NCI-H82 (cell line): Measurements from ENCODE around the gene FAM187B.

Experiments
- DNase-seq: peaks from one replicate; lab custom pipeline; 2025; lab: John Stamatoyannopoulos, UW

FAM187B gene

GRCh38 chr19:35228177-35228930 is at the start of gene FAM187B:
Gene FAM187B, minus strand, starts transcription at chr19:35228739. Its CDS starts 59 bp downstream, at chr19:35228680.
- DNase-seq, result no peak

DNA sequence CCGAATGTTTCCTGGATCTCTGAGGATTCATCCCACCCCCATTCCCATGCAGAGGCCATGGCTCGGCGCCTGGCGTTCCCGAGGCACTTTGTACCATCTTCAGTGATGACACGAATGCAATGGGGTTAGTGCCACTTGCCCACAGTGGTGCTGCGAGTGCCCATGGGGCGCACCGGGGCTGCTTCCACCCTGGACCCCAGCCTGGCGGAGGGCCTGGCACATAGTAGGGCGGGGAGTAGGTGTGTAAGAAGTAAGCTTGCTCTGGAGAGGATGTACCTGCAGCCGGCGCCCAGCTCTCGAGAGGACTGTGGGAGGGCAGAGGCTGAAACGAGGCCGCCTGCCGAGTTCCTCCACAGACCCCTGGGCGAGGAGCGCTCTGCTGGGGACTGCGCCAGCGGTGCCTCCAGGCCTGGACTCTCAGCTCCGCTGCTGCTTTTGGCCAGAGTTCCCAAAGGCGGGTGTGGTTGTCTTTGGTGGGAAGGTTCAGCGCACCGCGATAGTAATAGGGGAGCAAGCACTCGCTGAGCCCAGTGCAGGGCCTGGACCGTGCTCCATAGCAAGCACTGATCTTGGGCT is 48.3 kb upstream of the FAM187B start:
- DNase-seq, result no peak

- no peak for DNase-seq
Measured at GRCh38 chr19:35274323-35274722, 45.8 kb upstream of the FAM187B start.

DNA sequence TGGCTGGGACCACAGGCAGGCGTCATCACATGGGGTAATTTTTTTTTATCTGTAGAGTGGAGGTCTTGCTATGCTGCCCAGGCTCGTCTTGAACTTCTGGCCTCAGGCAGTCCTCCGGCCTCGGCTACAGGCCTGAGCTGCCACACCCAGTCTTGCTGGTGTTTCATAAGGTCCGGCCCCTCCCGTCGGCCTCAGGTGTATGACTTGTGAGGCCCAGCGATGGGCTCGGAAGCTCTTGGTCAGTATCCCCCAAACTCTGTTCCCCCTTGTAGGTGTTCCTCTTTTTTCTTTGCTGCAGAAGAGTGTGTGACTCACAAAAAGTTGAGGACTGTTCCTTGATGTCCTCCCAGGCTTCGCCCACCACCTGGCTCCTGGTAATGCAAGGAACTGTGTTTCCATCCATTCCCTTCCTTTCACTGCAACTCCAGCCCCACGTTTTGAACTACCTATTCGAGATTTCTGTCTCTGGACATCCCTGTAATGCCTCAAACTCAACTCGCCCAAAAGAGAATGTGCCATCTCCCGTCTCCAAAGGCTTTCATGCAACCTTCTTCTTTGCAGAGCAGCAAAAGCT is 45.2 kb upstream of the FAM187B start:
- no peak for DNase-seq

DNA sequence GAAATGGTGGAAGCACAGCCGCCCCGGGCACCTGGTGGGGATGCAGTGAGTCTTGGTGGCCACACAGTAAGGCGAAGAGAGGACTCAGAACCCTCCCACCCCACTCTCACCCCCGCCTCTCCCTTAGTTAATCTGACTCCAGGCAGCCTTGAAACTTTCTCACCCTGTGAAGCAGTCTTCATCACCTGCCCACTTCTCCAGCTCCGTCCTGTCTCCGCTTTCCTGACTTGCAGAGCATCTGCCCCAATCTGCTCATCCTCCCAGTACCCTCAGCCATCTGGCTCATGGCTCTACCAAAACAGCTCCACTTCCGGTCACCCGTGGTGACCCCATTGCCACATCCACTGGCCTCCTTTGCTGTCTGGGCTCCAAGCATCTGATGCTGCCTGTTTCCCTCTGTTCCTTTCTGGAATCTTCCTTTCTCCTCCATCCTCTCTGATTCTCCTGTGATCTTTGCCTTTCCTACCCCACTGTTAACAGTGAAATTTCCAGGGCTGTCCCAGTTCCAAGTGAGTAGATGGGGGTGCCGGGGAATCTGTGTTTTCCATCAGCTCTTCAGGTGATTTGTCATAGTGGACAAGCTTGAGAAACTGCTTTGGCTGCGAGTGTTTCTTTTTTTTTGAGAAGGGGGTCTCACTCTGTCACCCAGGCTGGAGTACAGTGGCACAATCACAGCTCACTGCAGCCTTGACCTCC is 44.6 kb upstream of the FAM187B start:
- no peak for DNase-seq

- DNase-seq, result no peak
Measured at GRCh38 chr19:35272122-35272719, 43.7 kb upstream of the FAM187B start.

DNA sequence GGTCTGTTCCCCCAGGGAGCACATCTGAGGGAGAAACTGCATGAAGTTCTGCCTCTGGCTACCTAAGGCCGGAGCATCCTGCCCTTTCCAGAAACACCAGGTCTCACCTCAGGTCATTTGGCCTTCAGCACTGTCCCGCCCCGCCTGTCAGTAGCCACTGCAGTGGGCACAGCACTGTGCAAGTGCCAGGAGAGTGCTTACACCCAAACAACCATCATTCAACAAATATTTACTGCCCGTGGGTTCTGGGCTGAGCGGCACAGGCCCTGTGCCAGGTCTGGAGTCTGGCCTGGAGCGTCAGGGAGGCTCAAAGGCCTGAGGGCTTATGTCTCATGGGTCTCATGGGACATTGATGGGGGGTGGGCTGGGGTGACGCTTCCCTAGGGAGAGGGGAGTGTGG is 43.0 kb upstream of the FAM187B start:
- no peak for DNase-seq

DNA sequence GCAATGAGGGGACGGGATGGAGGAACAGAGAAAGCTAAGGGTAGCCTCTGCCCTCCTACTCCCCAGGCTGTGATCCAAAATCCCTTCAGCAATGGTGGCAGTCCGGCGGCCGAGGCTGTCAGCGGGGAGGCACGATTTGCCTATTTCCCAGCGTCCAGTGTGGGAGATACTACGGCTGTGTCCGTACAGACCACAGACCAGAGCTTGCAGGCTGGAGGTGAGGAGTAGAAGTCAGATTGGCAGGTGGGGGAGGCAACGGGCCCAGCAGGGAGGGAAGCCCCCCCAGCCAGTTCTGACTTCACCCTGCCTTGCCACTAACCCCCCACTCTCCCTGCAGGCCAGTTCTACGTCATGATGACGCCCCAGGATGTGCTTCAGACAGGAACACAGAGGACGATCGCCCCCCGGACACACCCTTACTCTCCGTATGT is 41.9 kb upstream of the FAM187B start:
- DNase-seq, result no peak

DNA sequence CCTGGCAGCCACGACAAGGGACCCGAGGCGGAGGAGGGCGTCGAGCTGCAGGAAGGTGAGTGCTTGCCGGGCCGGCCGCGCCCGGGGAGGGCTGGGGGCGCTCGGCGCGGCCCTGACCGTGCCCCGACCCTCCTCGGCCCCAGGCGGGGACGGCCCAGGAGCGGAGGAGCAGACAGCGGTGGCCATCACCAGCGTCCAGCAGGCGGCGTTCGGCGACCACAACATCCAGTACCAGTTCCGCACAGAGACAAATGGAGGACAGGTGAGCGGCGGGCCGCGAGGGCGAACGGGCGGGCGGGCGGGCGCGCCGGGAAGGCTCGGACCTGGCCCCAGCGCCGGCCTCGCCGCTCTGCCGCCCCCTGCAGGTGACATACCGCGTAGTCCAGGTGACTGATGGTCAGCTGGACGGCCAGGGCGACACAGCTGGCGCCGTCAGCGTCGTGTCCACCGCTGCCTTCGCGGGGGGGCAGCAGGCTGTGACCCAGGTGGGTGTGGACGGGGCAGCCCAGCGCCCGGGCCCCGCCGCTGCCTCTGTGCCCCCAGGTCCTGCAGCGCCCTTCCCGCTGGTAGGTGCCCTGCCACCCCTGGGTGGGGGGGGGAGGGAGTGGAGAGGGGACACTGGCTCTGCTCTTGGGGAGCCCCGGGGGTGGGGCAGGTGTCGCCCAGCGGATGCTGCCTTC is 41.0 kb upstream of the FAM187B start:
- peak; percentile 83 for DNase-seq

DNA sequence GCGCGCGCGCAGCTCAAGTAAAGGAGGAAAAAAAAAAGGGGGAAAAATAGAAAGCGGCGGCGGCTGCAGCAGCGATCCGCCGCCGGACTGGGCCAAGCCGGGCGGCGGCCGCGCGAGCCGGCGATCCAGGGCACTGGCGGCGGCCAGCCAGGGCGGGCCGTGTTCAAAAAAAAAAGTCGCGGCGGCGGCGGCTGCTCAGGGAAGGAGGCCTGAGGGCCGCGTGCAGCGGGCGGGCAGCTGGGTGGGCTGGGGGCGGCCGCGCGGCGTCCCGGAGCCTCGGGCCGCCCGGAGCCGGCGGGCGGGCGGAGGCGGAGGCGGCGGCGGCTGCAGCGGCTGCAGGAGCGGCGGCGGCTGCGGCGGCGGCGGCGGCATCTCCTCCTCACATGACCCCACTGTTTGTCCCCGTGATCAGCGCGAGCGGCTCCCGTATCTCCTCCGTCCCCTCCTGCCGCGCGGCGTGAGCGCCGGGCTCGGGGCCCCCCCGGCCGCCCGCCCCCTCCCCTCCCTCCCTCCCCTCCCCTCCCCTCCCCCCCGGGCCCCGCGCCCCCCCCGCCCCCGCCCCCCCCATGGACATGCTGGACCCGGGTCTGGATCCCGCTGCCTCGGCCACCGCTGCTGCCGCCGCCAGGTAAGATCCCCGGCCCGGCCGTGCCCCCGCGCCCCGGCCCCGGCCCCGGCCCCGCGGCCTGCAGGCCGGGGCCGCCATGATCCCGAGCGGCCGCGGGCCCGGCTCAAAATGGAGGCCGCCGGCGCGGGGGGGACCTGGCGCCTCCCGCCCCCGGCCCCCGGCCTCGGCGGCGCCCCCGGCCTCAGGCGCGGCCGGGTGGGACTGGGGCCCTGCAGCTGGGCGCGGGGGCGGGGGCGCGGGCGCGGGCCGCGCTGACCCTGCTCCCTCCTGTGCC is 40.2 kb upstream of the FAM187B start, which contains the start of gene USF2:
Gene USF2, plus strand, starts transcription at position 427 of the 902 bp plus-strand sequence. Its CDS starts 140 bp downstream, at position 567.
- DNase-seq, result peak; percentile 88

GRCh38 chr19:35267818-35268535 is 39.4 kb upstream of the FAM187B start:
- peak; percentile 71 for DNase-seq

DNA sequence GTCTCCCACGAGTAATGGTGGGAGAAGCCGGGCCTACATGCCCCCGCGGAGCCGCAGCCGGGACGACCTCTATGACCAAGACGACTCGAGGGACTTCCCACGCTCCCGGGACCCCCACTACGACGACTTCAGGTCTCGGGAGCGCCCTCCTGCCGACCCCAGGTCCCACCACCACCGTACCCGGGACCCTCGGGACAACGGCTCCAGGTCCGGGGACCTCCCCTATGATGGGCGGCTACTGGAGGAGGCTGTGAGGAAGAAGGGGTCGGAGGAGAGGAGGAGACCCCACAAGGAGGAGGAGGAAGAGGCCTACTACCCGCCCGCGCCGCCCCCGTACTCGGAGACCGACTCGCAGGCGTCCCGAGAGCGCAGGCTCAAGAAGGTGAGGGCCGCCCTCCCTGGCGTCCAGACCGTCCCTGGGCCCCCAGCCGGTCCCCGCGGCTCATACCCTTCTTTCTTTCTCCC is 38.8 kb upstream of the FAM187B start:
- peak; percentile 47 for DNase-seq

DNA sequence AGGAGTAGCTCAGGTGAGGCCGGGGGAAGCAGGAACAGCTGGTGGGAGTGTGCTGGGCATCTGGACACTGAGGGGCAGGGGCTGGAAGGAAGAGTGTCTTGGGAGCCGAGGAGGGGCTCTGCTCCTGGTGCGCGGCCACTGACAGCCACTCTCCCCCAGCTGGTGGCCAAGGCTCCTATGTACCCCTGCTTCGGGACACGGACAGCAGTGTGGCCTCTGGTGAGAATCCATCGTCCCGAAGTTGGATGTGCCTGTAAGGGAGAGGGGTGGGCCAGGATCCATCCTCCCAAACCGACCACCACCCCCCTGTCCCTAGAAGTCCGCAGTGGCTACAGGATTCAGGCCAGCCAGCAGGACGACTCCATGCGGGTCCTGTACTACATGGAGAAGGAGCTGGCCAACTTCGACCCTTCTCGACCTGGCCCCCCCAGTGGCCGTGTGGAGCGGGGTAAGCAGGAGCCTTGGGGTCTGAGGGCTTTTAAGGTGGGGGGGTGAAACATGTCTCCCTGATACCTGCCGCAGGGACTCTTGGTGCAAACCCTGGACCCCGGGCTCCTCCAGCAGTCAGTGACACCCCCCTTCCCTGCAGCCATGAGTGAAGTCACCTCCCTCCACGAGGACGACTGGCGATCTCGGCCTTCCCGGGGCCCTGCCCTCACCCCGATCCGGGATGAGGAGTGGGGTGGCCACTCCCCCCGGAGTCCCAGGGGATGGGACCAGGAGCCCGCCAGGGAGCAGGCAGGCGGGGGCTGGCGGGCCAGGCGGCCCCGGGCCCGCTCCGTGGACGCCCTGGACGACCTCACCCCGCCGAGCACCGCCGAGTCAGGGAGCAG is 38.2 kb upstream of the FAM187B start:
- peak; percentile 44 for DNase-seq

DNA sequence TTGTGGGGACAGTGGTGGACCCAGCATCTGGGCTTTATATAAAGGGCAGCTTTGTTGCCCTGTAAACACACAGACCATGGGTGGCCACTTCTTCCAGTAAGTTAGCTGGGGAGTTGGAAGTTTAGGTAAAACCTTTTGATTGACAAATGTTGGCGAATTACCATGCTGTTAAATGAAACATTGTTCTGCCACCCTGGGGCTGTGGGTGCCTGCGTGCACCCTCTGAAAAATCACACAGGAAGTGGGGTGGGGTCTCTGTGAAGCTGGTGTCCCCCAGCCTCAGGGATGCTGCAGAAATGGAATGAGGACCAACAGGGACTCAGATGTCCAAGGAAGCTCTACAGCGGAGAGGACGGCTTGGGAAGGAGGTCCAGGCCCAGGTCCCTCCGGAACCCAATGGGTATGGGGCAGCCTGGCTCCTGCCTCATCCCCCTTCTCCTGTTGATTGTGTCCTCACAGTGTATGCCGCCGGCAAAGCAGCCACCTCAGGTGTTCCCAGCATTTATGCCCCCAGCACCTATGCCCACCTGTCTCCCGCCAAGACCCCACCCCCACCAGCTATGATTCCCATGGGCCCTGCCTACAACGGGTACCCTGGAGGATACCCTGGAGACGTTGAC is 37.5 kb upstream of the FAM187B start:
- DNase-seq, result no peak

DNA sequence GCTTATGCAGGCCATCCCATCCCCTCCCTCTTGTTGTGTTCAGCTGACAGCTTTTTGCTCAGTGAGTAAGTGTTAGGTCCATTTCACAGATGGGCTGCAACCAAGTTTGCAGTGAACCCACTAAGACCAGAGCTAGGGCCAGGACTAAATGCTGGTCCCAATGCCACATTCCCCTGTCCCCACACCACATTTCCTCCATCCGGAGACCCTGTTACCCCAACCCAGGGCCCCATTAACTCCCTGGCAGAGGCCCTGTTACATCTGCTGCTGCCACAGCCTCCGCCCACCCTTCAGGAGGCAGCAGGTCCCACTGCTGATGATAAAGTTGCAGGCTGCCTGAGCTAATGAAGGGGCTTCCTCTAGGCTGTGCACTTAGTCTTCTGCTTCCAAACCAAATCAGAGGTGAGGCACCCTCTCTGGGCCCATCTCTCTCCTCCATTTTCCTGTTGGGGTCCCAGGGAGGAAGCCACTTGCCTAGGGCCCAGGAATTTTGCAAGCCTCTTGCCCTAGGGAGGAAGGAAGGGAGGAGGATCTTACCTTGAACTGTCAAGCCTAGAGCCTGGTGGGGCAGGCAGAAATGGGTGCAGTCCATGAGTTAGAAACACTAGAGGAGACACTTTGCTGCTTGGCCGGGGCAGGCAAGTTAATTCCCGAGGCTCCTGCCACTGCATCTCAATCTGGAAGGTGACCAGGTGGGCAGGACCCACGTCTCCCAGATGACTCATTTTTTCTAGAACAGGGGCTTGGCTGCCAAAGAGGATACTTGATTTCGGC is 36.8 kb upstream of the FAM187B start:
- no peak for DNase-seq

- peak; percentile 46 for DNase-seq
Measured at GRCh38 chr19:35264268-35265125, 36.0 kb upstream of the FAM187B start.
